GM21515 (cell line): ENCODE data around the gene AMDHD2.
A peak's percentile ranks its signal among the peaks of the same experiment; 100 is the strongest.

Experiments used
- ATAC-seq: cut with Tn5 transposase; IDR thresholded peaks from one replicate; pipeline ENCODE4 v1.9.1; 2021; ENCODE audit not compliant: unreplicated experiment

AMDHD2 gene

GRCh38 chr16:2498531-2499253 lies 21.5 kb upstream of the AMDHD2 start:
- no peak for ATAC-seq

GRCh38 chr16:2499454-2499853 lies 20.7 kb upstream of the AMDHD2 start:
- ATAC-seq = no peak

DNA sequence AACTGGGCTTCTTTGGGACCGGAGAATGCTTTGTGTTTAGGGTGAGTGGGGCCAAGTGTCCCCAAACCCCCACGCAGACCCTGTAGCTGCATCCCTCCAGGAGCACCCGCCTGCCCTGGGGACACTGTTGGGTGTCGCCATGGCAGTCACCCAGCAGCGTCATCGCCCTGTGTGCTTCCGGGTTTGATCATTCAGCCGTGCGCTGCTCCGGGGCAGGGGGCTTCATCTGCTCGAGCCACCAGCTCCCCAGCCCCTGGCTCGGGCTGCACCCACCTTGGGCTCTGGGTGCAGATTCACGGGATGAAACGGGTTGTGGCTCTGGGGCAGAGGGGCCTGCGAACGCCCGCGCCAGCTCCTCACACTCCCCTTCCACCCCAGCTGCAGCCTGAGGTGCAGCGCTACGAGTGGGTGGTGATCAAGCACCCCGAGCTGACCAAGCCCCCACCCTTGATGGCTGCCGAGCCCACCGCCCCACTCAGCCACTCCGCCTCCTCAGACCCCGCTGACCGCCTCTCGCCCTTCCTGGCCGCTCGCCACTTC lies 20.2 kb upstream of the AMDHD2 start:
- no peak for ATAC-seq

GRCh38 chr16:2500430-2500917 lies 19.7 kb upstream of the AMDHD2 start:
- no peak for ATAC-seq

DNA sequence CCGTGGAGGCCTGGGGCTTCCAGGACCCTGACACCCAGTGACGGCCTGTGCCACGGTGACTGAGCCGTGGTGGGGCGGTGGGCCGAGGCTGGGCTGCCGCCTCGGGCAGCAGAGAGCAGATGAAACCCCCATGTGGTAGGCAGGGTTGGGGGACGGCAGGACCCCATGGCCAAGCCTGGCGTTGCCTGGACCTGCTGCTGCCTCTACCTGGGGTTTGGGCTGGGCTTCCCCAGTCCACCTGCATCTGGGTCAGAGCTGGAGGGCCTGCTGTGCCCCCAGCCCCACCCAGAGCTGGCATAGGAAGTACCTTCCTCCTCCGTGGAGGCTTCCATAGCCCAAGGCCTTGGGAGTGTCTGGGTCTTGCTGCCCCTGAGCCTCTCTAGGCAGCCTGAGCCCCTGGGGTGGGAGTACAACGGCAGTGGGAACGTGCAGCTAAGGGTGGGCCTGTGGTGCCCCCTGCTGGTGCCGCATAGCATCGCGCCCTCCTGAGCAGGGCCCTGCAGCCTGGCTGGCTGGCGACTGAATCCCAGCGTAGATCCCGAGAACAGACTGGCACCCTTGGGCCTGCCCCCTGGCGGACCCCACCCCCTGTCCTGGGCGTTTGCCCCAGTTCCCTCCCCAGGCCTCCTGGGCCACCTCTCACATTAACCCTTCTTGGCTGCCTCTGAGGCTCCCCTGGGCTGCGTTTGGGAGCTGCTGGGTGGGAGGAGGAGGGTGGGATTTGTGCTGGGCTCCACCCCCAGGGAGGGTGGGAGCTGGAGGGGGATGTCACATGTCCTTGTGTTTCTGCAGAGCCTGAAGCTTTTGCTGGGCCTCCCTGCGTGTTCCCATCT lies 19.0 kb upstream of the AMDHD2 start:
- no peak for ATAC-seq

- ATAC-seq = no peak
Observed at GRCh38 chr16:2501946-2502895, 17.9 kb upstream of the AMDHD2 start.

DNA sequence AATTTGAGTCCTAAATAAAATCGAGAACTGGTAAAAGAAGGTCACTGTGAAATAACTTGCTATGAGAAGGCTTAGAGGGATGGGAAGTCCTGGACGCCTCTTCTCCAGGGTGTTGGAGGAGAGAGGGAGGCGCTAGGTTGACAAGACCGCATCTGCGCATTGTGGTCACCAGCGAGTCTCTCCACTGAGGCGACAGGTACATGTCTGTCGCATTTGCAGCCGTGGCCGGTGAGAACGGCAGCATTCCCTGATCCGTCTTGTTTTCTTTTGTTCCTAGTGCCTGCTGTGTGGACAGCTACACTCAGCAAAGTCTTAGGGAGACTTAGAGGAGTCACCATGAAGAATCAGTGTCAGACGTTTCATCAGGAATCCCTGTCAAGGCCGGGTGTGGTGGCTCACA lies 14.5 kb upstream of the AMDHD2 start:
- ATAC-seq = no peak

DNA sequence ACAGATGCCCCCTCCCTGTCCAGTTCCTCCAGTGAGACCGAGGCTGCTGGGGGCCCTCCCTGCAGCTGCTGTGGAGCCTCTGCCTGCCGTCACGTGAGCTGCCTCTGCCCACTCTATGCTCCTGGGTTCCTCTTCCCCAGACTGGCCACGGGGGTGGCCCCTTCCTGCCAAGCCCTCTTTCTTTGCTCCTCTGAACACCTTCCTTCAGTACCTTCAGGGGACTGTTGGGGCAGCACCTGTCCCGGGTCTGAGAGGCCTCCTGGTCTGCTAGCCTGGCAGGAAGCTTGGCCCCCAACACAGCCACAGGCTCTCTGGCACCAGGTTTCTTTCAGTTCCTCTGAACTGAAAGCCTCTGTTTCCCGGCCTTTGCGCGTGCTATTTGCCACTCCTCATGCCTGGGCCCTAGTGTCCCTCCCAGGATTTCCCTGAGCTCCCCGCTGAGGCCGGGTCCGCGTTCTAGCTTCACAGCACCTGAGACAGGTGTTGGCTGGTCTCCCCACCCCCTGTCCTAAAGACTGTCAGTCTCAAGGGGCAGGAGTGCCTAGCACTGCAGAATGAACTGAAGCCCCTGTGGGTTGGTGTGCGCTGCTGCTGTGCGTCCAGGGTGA lies 13.0 kb upstream of the AMDHD2 start:
- ATAC-seq = peak; percentile 39

DNA sequence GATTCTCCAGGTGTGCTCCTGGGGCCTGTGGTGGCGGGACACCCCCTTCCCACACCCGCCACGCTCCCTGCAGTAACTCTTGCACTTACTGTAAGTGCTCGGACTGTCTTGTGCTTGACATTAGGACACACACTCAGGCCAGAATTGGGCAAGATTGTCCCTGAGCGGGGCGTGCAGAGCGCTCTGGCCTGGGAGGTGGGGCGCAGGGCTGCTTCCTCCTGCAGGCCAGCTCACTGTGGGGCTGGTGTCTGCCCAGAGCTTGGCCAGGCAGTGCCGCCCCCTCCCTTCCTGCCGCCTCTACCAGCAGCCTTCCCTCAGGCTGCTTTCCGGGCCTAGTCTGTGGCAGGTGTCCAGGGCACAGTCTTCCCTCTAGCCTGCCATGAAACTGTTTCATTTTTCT lies 12.5 kb upstream of the AMDHD2 start:
- ATAC-seq = peak; percentile 17

DNA sequence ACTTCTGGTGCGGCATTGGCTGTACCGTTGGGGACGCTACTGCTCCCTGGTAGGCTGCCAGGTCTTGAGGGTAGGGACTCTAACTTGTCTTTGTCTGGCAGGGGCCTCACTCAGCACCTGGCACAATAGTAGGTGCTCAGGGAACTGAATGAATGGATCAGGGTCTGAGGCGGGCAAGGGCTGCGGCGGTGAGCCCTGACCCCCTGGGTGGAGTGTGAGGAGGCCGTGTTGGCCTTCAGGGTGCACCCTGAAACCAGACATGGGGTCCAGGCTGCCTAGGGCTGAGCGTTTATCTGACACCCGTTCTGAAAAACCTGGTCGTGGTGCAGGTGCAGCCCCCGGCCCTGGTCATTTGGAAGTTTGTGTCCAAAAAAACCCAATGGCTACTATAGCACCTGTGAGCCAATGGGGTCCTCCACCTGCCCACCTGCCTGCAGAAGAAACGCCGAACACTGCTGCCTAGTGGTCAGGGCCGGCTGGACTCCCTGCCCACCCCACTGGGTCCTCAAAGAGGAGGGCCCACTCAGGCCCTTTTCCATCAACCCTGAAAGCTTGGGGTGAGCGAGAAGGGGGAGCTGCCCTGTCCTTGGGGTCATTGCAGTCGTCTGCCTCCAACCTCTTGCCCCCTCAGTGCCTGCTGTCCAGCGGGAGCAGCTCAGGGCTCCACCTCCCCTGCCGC lies 11.3 kb upstream of the AMDHD2 start:
- no peak for ATAC-seq

DNA sequence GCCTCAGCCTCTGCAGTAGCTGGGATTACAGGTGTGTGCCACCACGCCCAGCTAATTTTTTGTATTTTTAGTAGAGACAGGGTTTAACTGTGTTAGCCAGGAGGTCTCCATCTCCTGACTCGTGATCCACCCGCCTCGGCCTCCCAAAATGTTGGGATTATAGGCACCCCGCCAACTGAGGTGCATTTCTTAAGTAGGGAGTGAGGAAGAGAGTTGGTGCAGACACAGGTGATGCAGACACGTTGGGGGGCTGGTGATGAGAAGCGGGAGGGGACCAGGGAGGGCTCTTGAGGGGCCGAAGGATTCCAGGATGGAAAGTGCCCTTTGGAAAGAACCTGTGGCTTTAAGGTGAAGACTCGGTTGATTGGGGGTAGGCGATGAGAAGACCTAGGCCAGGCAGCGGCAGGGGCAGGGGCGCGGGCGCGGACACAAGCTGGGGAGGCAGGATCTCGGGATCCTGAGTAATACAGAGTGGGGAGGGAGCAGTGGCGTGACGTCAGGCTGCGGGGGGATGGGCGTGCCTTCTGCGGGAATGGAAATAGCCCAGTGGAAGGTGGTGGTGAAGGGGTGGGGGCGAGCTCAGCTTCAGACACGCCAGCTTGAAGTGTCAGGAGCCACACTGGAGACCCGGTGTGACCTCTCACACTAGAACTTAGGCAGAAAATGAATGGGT lies 8.9 kb upstream of the AMDHD2 start:
- ATAC-seq = no peak

GRCh38 chr16:2511996-2512734 lies 8.0 kb upstream of the AMDHD2 start:
- ATAC-seq = no peak

GRCh38 chr16:2512735-2513404 lies 7.3 kb upstream of the AMDHD2 start:
- no peak for ATAC-seq

DNA sequence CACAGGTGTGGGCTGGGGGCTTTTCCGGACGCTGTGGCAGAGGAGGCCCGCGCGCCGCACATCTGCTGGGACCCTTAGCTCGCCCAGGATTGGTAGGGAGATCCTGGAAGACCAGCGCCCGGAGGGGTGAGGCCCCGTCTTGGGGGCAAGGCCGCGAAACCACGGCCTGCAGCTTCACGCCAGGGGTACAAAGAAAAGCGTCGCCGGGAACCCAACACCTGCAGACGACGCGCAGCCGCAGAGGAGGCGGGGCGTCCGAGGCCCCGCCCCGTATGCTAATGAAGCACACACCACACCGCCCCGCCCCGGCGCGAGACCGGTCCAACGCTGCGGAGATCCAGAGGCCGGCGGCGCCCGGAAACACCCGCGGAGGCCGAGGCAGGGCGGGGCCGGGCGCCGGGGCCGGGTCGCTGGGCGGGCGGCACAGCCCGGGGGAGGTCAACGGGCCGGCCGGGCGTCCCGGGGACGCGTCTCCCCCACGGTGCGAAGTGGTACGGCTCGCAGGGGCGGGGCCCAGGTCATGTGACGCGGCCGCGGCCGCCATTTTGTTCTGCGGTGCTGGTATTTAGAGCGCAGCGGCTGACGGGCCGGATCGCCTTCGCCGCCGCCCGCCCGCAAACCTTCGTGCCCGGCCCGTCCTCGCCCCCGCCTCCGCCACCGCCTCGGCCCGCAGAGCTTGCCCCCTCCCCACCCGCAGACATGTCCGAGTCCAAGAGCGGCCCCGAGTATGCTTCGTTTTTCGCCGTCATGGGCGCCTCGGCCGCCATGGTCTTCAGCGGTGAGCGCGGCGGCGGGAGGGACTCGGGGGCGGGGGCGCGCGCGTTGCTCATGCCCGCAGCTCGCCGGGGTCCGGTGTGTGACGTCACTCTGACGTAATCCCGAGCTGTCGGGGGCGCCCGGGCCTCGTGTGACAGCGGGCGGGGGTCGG lies 6.5 kb upstream of the AMDHD2 start, which contains the start of gene ATP6V0C:
Gene ATP6V0C, plus strand, starts transcription at position 548 of the 928 bp plus-strand sequence. Its CDS starts 152 bp downstream, at position 700.
- peak; percentile 56 for ATAC-seq

DNA sequence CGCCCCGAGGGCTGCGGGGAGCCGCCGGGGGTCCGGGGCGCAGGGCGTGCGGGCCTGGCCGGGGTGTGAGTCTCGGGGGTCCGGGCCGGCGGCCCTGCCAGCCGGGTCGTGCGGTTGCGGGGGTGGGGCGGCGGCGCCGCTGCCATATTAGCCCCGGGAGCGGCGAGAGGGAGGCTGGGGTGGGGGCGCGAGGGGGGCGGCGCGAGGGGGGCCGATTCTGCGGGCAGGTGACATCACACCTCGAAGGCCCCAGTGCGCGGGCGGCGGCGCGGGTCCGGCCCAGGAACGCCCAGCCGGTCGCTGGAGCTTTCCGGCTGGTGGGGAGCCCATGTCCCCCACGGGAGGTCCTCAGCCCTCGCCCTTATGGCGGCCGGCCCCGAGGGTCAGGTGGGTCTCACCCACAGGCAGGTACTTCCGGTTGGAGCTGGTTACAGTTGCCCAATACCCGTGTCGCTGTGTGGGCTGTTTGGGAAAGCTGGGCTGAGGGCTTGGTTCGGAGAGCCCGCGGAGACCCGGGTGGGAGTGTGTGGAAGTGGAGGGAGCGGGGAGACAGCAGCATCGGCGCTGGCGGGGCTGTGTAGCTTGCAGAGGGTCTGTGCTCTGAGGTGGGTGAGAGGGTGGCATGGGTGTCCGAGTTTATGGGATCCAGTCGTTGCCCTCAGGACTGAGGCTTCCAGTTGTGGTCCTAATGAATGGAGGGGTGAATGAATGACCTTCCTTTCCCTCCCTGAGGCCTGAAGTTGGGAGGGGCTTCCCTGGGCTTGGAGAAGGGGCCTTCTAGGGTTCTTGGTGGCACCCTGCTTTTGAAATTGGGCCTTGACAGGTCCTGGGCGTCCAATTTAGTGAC lies 5.6 kb upstream of the AMDHD2 start:
- ATAC-seq = no peak
